ENCODE results near the gene CISD3.
A peak's percentile ranks its signal among the peaks of the same experiment; 100 is the strongest.

The CISD3 gene

GRCh38 chr17:38750044-38750311 is 19.8 kb downstream of the CISD3 start:
- TF ChIP-seq ZNF19 (tag by site-specific recombination; IDR thresholded peaks at IDR 0.05; ENCODE audit: low read depth) (no peak), ZBTB20 (tag by site-specific recombination; IDR thresholded peaks at IDR 0.05) (no peak), WT1 (tag by site-specific recombination; IDR thresholded peaks at IDR 0.05) (no peak), SP3 (tag by site-specific recombination; IDR thresholded peaks at IDR 0.05) (0 out of 2 replicates have a peak, but pooled peaks have one; percentile 10), ZNF658 (tag by site-specific recombination; IDR thresholded peaks at IDR 0.05) (no peak), KLF17 (tag by site-specific recombination; IDR thresholded peaks at IDR 0.05) (no peak), PBX3 (CRISPR knock-in tag; IDR thresholded peaks at IDR 0.05) (no peak), PRDM10 (tag by site-specific recombination; IDR thresholded peaks at IDR 0.05) (peak; percentile 4; the same call in 1 of the 2 replicates), ZBTB6 (tag by site-specific recombination; IDR thresholded peaks at IDR 0.05) (no peak)
- H3K27ac ChIP-seq (ENCODE audit: extremely low read depth, low read depth, low read length): peak overlapping the region; percentile 89; the same call in 1 of the 2 replicates
- CTCF ChIA-PET: interaction anchor here (0.8 kb wide), 1 partner anchor 87 kb away, joined by 3 read pairs; no protein-coding TSS in a partner anchor
- peaks cover 14 to 15% of the 10 kb centered on the region in 2 experiments for H3K36me3 ChIP-seq (ENCODE audit: control insufficient read depth in 2 of 2, insufficient read depth in 1 of 2, low read length in 2 of 2)
- H3K9me3 ChIP-seq (ENCODE audit: control insufficient read depth, insufficient read depth, low read depth, low read length): no peaks in the 10 kb centered on the region
- POLR2A ChIA-PET: interaction anchor here (1.0 to 2.8 kb wide), 6 partner anchors 16 to 120 kb away, joined by 3 to 20 read pairs (median 7); partner anchors contain the start of genes CISD3, LASP1 and MLLT6
- H3K4me3 ChIP-seq (ENCODE audit: low read depth, low read length): peak overlapping the region; percentile 54
- peaks cover 29% of the 10 kb centered on the region for H3K4me1 ChIP-seq (ENCODE audit: control insufficient read depth, insufficient read depth, low read length)

- H3K9me3 ChIP-seq (ENCODE audit: control insufficient read depth, insufficient read depth, low read depth, low read length): no peaks in the 10 kb centered on the region
- H3K4me3 ChIP-seq (ENCODE audit: low read depth, low read length): no peak overlapping the region
- H3K4me1 ChIP-seq (ENCODE audit: control insufficient read depth, insufficient read depth, low read length): peaks cover 25% of the 10 kb centered on the region
- H3K27ac ChIP-seq (ENCODE audit: extremely low read depth, low read depth, low read length): peak overlapping the region; percentile 89; the same call in 1 of the 2 replicates
- ChIA-PET POLR2A (interaction anchor here (0.9 to 2.8 kb wide), 3 partner anchors 16 to 59 kb away, joined by 6 to 20 read pairs (median 8); partner anchors contain the start of gene MLLT6), CTCF (interaction anchor here (0.8 to 1.0 kb wide), 2 partner anchors 16 to 88 kb away, joined by 3 to 4 read pairs; no protein-coding TSS in a partner anchor)
- peaks cover 18 to 19% of the 10 kb centered on the region in 2 experiments for H3K36me3 ChIP-seq (ENCODE audit: control insufficient read depth in 2 of 2, insufficient read depth in 1 of 2, low read length in 2 of 2)
- no peak for TF ChIP-seq ZNF266 (tag by site-specific recombination; IDR thresholded peaks at IDR 0.05; ENCODE audit: low read depth)
- no peak for TF ChIP-seq SP2 (tag by site-specific recombination; IDR thresholded peaks at IDR 0.05)
- no peak for TF ChIP-seq ZNF837 (tag by site-specific recombination; IDR thresholded peaks at IDR 0.05)
- no peak for TF ChIP-seq ZSCAN23 (tag by site-specific recombination; IDR thresholded peaks at IDR 0.05)
- no peak for TF ChIP-seq ZNF580 (tag by site-specific recombination; IDR thresholded peaks at IDR 0.05)
Measured at GRCh38 chr17:38750312-38751121, 20.4 kb downstream of the CISD3 start.

All from HEK293 (cell line).